ENCODE results near the gene TUT7.
A peak's percentile ranks its signal among the peaks of the same experiment; 100 is the strongest.

The TUT7 gene

DNA sequence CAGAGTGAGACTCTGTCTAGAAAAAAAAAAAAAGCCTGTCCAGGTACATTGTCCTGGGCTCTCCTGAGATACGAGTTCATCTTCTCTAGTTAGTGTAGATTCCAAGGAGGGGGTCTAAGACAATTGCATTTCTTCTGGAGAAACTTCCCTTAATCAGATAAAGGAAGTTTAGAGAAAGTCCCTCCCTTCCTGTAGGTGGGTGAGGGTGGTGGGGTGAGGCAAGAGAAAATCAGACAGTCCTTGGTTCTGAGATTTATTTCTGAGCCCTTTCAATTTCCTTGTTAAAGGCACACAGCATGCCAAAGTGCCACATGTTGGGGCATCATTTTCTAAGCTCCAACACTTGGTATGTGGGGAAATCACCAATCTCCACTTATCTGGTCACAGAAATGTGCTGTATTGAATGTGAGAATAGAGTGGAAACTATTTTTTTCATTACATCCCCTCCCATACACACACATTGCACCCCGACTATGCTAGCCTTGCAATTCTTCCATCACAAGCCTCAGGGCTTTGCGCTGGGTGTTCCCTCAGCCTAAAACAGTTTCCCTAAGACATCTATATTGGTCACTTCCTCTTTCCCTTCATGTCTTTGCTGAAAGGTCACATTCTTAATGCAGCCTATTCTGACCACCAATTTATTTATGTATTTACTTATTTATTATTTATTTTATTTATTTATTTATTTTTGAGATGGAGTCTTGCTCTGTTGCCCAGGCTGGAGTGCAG, 5.1 kb upstream of the TUT7 start:
- Histone ChIP-seq H3K4me3 (ENCODE audit: low read depth, low read length) (no peak overlapping the region), H3K36me3 (ENCODE audit: insufficient read depth, low read length) (no peaks in the 10 kb centered on the region), H2AFZ (ENCODE audit: low read length, unreplicated experiment) (no peak overlapping the region), H3K27me3 (ENCODE audit: insufficient read depth, low read length) (no peaks in the 10 kb centered on the region), H3K27ac (ENCODE audit: low read depth, low read length) (no peak overlapping the region), H3K79me2 (ENCODE audit: control insufficient read depth, insufficient read depth, low read length, unreplicated experiment) (no peaks in the 10 kb centered on the region), H3K4me1 (ENCODE audit: control insufficient read depth, insufficient read depth, low read length, unreplicated experiment) (peaks cover 7% of the 10 kb centered on the region)

DNA sequence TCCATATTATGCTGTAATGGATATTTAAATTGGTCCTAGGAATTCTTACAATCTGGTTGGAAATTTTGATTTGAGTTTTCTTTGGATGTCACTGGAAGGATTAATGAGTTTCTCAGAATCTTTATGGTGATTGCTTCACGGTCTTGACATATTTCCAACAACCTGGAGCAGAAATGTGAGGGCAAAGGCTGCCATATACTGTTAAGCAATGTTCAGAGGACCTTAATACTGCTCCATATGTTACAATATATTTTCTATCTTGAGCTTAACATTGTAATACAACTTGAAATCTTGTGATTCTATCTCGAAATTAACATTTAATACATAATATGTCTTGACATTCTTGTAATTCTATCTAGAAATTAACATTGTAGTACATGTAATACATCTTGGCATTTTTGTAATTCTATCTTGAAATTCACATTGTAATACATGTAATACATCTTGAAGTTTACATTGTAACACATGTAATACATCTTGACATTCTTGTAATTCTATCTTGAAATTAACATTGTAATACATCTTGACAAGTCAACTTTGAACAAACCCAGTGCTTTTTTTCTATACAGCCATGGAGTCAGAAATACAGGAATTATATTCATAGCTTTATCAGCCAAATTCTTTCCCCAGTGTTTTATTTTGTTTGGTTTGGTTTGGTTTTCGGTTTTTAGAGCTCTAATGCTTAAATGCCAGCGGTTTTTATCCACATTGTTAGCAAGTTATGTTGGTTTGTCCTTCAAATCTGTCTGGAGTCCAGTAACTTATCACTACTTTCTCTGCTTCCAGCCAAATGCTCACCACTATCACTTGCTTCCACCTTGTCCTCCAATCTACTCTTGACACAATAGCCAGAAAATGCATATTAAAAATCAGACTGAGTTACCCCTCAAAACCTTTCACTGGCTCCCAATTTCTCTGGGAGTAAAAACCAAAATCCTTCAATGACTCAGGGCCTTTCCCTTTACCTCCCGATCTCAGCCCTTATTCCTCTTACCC, 3.0 kb upstream of the TUT7 start:
- H3K27me3 ChIP-seq (ENCODE audit: insufficient read depth, low read length) = no peaks in the 10 kb centered on the region
- no peak overlapping the region for H2AFZ ChIP-seq (ENCODE audit: low read length, unreplicated experiment)
- no peak overlapping the region for H3K4me3 ChIP-seq (ENCODE audit: low read depth, low read length)
- H3K36me3 ChIP-seq (ENCODE audit: insufficient read depth, low read length) = peaks cover 9% of the 10 kb centered on the region
- peaks cover 18% of the 10 kb centered on the region for H3K79me2 ChIP-seq (ENCODE audit: control insufficient read depth, insufficient read depth, low read length, unreplicated experiment)
- H3K4me1 ChIP-seq (ENCODE audit: control insufficient read depth, insufficient read depth, low read length, unreplicated experiment) = peaks cover 7% of the 10 kb centered on the region
- H3K27ac ChIP-seq (ENCODE audit: low read depth, low read length) = no peak overlapping the region

DNA sequence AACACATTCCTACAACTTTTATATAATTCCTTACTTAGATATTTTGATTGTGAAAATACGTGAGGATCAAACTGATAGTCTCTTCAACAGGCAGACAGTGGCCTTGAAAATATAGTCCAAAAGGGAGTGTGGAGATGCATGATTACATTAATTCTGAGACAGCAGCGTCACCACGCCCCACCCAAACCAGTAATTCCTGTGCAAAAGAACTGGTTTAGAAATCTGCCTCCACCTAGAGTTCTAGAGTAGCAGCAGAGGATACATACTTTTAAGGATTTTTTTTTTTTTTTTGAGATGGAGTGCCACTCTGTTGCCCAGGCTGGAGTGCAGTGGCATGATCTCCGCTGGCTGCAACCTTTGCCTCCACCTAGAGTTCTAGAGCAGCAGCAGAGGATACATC, 1.6 kb upstream of the TUT7 start:
- no peaks in the 10 kb centered on the region for H3K27me3 ChIP-seq (ENCODE audit: insufficient read depth, low read length)
- peaks cover 7% of the 10 kb centered on the region for H3K4me1 ChIP-seq (ENCODE audit: control insufficient read depth, insufficient read depth, low read length, unreplicated experiment)
- H3K79me2 ChIP-seq (ENCODE audit: control insufficient read depth, insufficient read depth, low read length, unreplicated experiment) = peaks cover 31% of the 10 kb centered on the region
- peaks cover 12% of the 10 kb centered on the region for H3K36me3 ChIP-seq (ENCODE audit: insufficient read depth, low read length)
- no peak overlapping the region for H2AFZ ChIP-seq (ENCODE audit: low read length, unreplicated experiment)
- H3K4me3 ChIP-seq (ENCODE audit: low read depth, low read length) = peak overlapping the region; percentile 98
- H3K27ac ChIP-seq (ENCODE audit: low read depth, low read length) = no peak overlapping the region

DNA sequence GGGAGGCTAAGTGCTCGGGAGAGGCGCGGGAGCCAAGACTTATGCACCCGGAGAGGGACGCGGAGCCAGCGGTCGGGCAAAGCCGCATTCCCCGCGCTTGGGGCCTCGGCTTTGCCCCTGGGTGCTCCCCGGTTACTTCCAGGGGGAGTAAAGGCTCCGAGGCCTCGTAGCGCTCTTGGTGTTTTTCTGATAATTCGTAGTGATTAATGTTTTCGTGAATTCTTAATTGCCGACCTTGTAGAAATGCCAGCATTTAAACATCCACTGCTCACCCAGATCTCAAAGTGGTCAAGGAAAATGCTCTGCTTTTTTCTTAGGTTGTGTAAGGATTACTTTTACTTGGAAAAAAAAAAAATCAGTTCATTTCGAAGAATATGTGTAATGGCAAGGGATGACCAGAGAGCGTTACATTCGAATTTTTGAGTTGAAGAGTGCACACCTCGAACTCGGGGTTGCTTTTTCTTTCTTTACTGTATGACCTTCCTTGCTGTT, 654 bp upstream of the TUT7 start:
- Histone ChIP-seq H2AFZ (ENCODE audit: low read length, unreplicated experiment) (peak overlapping the region; percentile 91), H3K79me2 (ENCODE audit: control insufficient read depth, insufficient read depth, low read length, unreplicated experiment) (peaks cover 39% of the 10 kb centered on the region), H3K27me3 (ENCODE audit: insufficient read depth, low read length) (no peaks in the 10 kb centered on the region), H3K36me3 (ENCODE audit: insufficient read depth, low read length) (peaks cover 12% of the 10 kb centered on the region), H3K4me3 (ENCODE audit: low read depth, low read length) (peak overlapping the region; percentile 98), H3K27ac (ENCODE audit: low read depth, low read length) (peak overlapping the region; percentile 63), H3K4me1 (ENCODE audit: control insufficient read depth, insufficient read depth, low read length, unreplicated experiment) (peaks cover 11% of the 10 kb centered on the region)

DNA sequence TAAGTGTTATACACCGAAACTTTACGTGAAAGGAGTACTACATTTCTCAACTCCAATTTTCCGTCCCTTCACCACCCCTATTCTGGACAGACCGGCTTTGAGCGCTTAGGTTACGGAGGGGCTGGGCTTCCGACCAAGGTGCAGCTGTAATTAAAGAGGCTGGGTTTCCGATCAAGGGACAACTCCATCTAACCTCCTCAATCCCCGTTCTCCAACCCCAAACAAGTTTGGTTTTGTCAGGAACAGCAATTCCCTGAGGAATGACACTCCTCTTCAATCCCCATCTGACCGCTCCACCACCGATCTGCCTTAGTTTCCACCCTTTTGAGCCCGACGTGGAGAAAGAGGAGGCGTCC, 577 bp downstream of the TUT7 start:
- H3K4me3 ChIP-seq (ENCODE audit: low read depth, low read length) = peak overlapping the region; percentile 98
- H2AFZ ChIP-seq (ENCODE audit: low read length, unreplicated experiment) = peak overlapping the region; percentile 64
- H3K79me2 ChIP-seq (ENCODE audit: control insufficient read depth, insufficient read depth, low read length, unreplicated experiment) = peaks cover 49% of the 10 kb centered on the region
- H3K27me3 ChIP-seq (ENCODE audit: insufficient read depth, low read length) = no peaks in the 10 kb centered on the region
- peak overlapping the region; percentile 84 for H3K27ac ChIP-seq (ENCODE audit: low read depth, low read length)
- H3K36me3 ChIP-seq (ENCODE audit: insufficient read depth, low read length) = peaks cover 17% of the 10 kb centered on the region
- peaks cover 18% of the 10 kb centered on the region for H3K4me1 ChIP-seq (ENCODE audit: control insufficient read depth, insufficient read depth, low read length, unreplicated experiment)

DNA sequence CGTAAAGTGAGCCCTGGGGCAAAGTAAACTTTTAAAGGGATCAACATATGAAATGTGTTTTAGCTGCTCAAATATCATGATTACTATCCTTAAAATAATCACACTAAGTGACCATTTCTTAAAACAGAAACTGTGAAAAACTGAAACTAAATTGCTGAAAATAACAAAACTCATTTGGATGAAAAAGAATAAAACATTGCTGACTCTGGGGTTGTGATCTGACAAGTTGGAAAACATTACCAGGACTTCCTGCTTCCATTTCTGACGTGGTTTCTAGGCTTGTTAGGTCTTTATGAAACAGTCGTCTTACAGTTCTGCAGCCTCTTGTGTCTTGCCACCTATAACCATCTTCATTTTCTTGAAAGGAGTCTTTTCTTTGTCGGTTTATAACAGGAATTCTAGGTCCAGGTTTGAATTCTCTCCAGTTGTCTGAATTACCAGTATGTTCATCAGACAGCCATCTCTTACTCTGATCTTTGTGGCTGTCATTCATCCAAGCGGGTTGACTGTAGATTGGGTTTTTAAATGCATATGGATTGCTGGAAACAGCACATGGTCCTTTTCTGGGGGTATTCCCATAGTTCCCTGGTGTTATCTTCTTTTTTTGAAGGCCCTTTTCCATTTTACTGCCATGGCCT, 1.7 kb downstream of the TUT7 start:
- Histone ChIP-seq H3K36me3 (ENCODE audit: insufficient read depth, low read length) (peaks cover 21% of the 10 kb centered on the region), H3K27ac (ENCODE audit: low read depth, low read length) (peak overlapping the region; percentile 84), H3K27me3 (ENCODE audit: insufficient read depth, low read length) (no peaks in the 10 kb centered on the region), H3K4me3 (ENCODE audit: low read depth, low read length) (peak overlapping the region; percentile 98), H3K79me2 (ENCODE audit: control insufficient read depth, insufficient read depth, low read length, unreplicated experiment) (peaks cover 58% of the 10 kb centered on the region), H3K4me1 (ENCODE audit: control insufficient read depth, insufficient read depth, low read length, unreplicated experiment) (peaks cover 26% of the 10 kb centered on the region), H2AFZ (ENCODE audit: low read length, unreplicated experiment) (peak overlapping the region; percentile 2)

DNA sequence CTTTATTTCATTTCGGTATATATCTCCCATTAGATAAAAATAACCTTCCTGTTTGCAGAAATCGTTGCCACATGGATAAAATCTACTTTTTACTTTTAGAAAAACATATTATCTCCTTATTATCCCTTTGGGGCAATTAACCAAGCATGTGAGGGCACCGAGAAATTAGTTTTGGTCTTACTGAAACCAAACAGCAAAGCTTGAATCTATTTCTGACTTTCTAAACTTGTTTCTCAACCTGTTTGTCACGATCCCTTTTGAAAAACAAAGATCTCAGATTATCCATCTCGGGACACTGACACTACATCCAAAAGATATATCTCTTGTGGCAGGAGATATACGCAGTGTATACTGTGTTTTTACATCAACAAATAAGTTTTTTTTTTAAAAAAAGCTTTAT, 2.3 kb downstream of the TUT7 start:
- peaks cover 65% of the 10 kb centered on the region for H3K79me2 ChIP-seq (ENCODE audit: control insufficient read depth, insufficient read depth, low read length, unreplicated experiment)

DNA sequence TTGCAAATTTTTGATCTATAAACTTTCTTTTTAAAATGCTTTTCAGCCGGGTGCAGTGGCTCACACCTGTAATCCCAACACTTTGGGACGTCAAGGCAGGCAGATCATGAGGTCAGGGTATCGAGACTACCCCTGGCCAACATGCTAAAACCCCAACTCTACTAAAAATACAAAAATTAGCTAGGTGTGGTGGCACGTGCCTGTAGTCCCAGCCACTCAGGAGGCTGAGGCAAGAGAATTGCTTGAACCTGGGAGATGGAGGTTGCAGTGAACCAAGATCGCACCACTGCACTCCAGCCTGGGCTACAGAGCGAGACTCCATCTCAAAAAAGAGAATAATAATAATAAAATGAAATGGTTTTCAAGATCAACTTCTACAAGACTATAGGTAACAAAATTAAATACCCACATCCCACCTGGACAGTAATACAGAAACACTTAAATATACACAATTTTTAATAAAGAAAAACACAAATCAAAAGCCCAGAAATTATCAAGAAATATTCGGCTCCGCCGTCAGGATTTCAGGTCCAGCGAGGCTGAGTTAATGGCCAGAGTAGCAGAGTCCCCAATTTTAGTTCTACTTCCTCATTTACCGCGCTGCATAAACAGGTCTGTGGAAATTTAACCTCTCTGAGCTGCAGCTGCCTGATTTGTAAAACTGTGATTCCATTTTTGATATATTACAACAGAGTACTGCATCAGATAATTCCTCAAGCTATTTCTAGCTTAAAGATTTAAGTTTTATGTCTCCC, 4.0 kb downstream of the TUT7 start:
- Histone ChIP-seq H3K27me3 (ENCODE audit: insufficient read depth, low read length) (no peaks in the 10 kb centered on the region), H3K36me3 (ENCODE audit: insufficient read depth, low read length) (peaks cover 26% of the 10 kb centered on the region), H3K27ac (ENCODE audit: low read depth, low read length) (peak overlapping the region; percentile 41; the same call in 1 of the 2 replicates), H3K4me1 (ENCODE audit: control insufficient read depth, insufficient read depth, low read length, unreplicated experiment) (peaks cover 33% of the 10 kb centered on the region), H3K79me2 (ENCODE audit: control insufficient read depth, insufficient read depth, low read length, unreplicated experiment) (peaks cover 78% of the 10 kb centered on the region), H2AFZ (ENCODE audit: low read length, unreplicated experiment) (no peak overlapping the region), H3K4me3 (ENCODE audit: low read depth, low read length) (peak overlapping the region; percentile 98)

More for the DNA sequence above, 2.3 kb downstream of the TUT7 start:
- no peak overlapping the region for H2AFZ ChIP-seq (ENCODE audit: low read length, unreplicated experiment)
- H3K27ac ChIP-seq (ENCODE audit: low read depth, low read length) = peak overlapping the region; percentile 30
- peak overlapping the region; percentile 98 for H3K4me3 ChIP-seq (ENCODE audit: low read depth, low read length)
- peaks cover 33% of the 10 kb centered on the region for H3K4me1 ChIP-seq (ENCODE audit: control insufficient read depth, insufficient read depth, low read length, unreplicated experiment)
- H3K27me3 ChIP-seq (ENCODE audit: insufficient read depth, low read length) = no peaks in the 10 kb centered on the region
- peaks cover 21% of the 10 kb centered on the region for H3K36me3 ChIP-seq (ENCODE audit: insufficient read depth, low read length)

DNA sequence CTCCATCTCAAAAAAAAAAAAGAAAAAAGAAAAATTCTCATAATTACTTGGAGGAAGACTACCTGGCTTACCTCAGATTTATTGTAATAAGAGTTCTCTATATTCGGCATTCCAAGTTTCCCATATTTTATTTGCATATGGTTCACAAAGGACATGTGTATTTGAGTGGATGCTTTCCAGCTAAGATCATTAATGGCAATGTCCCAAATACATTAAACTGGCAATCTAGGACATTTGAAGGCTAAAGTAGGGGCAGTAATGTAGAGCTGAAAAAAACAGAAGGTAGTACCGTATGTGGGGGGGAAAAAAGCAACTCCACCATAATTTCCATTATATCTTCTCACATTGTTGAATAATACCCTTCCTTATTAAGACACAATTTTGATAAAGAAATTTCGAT, 4.9 kb downstream of the TUT7 start:
- Histone ChIP-seq H2AFZ (ENCODE audit: low read length, unreplicated experiment) (no peak overlapping the region), H3K79me2 (ENCODE audit: control insufficient read depth, insufficient read depth, low read length, unreplicated experiment) (peaks cover 78% of the 10 kb centered on the region), H3K27me3 (ENCODE audit: insufficient read depth, low read length) (no peaks in the 10 kb centered on the region), H3K4me1 (ENCODE audit: control insufficient read depth, insufficient read depth, low read length, unreplicated experiment) (peaks cover 32% of the 10 kb centered on the region), H3K27ac (ENCODE audit: low read depth, low read length) (peak overlapping the region; percentile 41), H3K36me3 (ENCODE audit: insufficient read depth, low read length) (peaks cover 35% of the 10 kb centered on the region), H3K4me3 (ENCODE audit: low read depth, low read length) (peak overlapping the region; percentile 98)

DNA sequence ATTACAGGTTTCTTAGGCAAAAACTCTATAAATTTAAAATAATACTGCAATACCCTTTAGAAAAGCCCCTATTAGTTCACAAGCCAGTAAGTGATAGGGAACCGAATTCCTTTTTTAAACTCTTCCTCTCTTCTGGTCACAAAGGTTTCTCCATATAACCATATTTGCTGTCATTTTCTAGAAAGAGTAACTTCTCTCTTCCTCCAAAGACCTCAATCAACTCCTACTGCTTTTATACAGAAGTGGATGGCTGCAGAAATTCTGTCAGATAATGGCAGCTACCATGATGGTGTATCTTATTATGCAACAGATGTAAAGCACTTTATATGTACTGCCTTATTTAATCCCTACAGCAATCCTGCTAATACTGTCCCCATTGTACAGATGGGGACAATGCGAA, 6.2 kb downstream of the TUT7 start:
- no peak overlapping the region for H2AFZ ChIP-seq (ENCODE audit: low read length, unreplicated experiment)
- peaks cover 32% of the 10 kb centered on the region for H3K4me1 ChIP-seq (ENCODE audit: control insufficient read depth, insufficient read depth, low read length, unreplicated experiment)
- peak overlapping the region; percentile 11; the same call in 1 of the 2 replicates for H3K4me3 ChIP-seq (ENCODE audit: low read depth, low read length)
- peaks cover 42% of the 10 kb centered on the region for H3K36me3 ChIP-seq (ENCODE audit: insufficient read depth, low read length)
- peaks cover 69% of the 10 kb centered on the region for H3K79me2 ChIP-seq (ENCODE audit: control insufficient read depth, insufficient read depth, low read length, unreplicated experiment)
- no peaks in the 10 kb centered on the region for H3K27me3 ChIP-seq (ENCODE audit: insufficient read depth, low read length)
- H3K27ac ChIP-seq (ENCODE audit: low read depth, low read length) = peak overlapping the region; percentile 4; the same call in 1 of the 2 replicates
